Thyroid gland (tissue), 4 donors: ENCODE data around the gene ELAPOR1.

ENCODE experiments used
- POLR2A ChIP-seq, 2 donors: fragments of 450-650 bp; IDR thresholded peaks; one replicate each; pipeline ENCODE4 v1.6.1; 2017; ENCODE audit warnings: antibody characterized with exemption in 2 of 2, mild to moderate bottlenecking in 2 of 2, moderate library complexity in 1 of 2
- TF ChIP-seq, protein P1 (sequence below), 6 experiments: fragments of 200-600 bp in 3 of 6; fragments of 450-650 bp in 3 of 6; sonication (generic) in 3 of 6; IDR thresholded peaks; one replicate each; pipeline ENCODE4 v1.5.1; 2016 to 2019; ENCODE audit warnings: antibody characterized with exemption in 6 of 6, mild to moderate bottlenecking in 2 of 6, inconsistent platforms in 1 of 6, moderate library complexity in 1 of 6

DNA sequence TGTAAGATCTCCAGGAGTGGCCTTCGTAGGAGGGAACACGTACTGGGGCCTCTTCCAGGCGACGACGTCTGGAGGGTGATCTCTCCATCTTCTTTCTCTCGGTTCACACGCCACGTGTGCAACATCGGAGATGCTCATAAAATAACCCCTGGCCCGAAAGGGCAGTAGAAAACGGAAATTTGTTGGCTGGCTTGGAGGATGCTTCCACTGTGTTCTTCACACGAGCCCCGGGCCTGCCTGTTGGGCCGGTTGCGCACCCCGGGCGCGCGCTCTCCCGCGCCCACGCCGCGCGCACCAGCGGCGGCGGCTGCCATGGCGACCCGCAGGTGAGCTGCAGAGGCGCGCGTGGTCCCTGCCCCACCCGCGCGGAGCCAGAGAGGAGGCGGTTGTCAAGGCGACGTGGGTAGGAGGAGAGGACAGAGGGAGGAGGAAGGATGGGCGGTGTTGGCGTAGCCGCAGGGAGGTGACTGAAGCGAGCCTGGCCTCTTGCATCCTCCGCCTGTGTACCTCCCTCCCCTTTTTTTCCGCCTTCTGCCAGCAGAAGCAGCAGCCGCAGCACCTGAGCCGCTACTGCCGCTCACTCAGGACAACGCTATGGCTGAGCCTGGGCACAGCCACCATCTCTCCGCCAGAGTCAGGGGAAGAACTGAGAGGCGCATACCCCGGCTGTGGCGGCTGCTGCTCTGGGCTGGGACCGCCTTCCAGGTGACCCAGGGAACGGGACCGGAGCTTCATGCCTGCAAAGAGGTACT, at the start of gene ELAPOR1:
- TF ChIP-seq, protein P1, sequence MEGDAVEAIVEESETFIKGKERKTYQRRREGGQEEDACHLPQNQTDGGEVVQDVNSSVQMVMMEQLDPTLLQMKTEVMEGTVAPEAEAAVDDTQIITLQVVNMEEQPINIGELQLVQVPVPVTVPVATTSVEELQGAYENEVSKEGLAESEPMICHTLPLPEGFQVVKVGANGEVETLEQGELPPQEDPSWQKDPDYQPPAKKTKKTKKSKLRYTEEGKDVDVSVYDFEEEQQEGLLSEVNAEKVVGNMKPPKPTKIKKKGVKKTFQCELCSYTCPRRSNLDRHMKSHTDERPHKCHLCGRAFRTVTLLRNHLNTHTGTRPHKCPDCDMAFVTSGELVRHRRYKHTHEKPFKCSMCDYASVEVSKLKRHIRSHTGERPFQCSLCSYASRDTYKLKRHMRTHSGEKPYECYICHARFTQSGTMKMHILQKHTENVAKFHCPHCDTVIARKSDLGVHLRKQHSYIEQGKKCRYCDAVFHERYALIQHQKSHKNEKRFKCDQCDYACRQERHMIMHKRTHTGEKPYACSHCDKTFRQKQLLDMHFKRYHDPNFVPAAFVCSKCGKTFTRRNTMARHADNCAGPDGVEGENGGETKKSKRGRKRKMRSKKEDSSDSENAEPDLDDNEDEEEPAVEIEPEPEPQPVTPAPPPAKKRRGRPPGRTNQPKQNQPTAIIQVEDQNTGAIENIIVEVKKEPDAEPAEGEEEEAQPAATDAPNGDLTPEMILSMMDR (IDR thresholded peaks at IDR 0.05), result no peak
- no peak for TF ChIP-seq POLR2A (IDR thresholded peaks at IDR 0.05)
